Endodermal cell (in vitro differentiated cells): Measurements from ENCODE around the gene MOCS2. TPM values are rescaled to one million over a fixed set of nuclear protein-coding genes. Genes with fewer than 3 reads are reported as not detected.

Experiments
- DNase-seq: peaks from one replicate; pipeline ENCODE4 v3.0.0-alpha.2; 2017
- H3K27ac ChIP-seq: 2 replicates; pipeline ENCODE4 v1.5.1; 2013; ENCODE audit warnings: mild to moderate bottlenecking, low read depth, low read length, moderate library complexity
- H3K27me3 ChIP-seq: 2 replicates; pipeline ENCODE4 v1.6.1; 2013; ENCODE audit warnings: mild to moderate bottlenecking, low read length, moderate library complexity; ENCODE audit not compliant: insufficient read depth, control insufficient read depth, poor library complexity, severe bottlenecking
- H3K36me3 ChIP-seq: 2 replicates; pipeline ENCODE4 v1.7.0; 2013; ENCODE audit warnings: mild to moderate bottlenecking, low read length, moderate library complexity; ENCODE audit not compliant: control insufficient read depth, insufficient read depth
- H3K4me1 ChIP-seq: one replicate; pipeline ENCODE4 v1.7.0; 2013; ENCODE audit warnings: low read length; ENCODE audit not compliant: control insufficient read depth, insufficient read depth
- H3K4me3 ChIP-seq: 2 replicates; pipeline ENCODE4 v1.5.1; 2013; ENCODE audit warnings: mild to moderate bottlenecking, low read length, moderate library complexity
- H3K9ac ChIP-seq: 2 replicates; pipeline ENCODE4 v1.6.1; 2013; ENCODE audit warnings: mild to moderate bottlenecking, low read length, moderate library complexity; ENCODE audit not compliant: poor library complexity, severe bottlenecking; ENCODE audit errors: extremely low read depth
- H3K9me3 ChIP-seq: 2 replicates; pipeline ENCODE4 v1.6.1; 2013; ENCODE audit warnings: mild to moderate bottlenecking, low read length, moderate library complexity; ENCODE audit not compliant: control insufficient read depth
- H3K27ac Mint-ChIP-seq: 2 replicates; pipeline ENCODE4 v1.8.0; 2020; ENCODE audit warnings: mixed read lengths
- H3K27me3 Mint-ChIP-seq: 2 replicates; pipeline ENCODE4 v1.8.0; 2021; ENCODE audit warnings: mild to moderate bottlenecking, mixed read lengths; ENCODE audit not compliant: insufficient read depth
- H3K36me3 Mint-ChIP-seq: 2 replicates; pipeline ENCODE4 v1.8.0; 2020; ENCODE audit warnings: low read depth, mixed read lengths
- H3K4me1 Mint-ChIP-seq: 2 replicates; pipeline ENCODE4 v1.8.0; 2020; ENCODE audit warnings: mixed read lengths
- H3K4me3 Mint-ChIP-seq: 2 replicates; pipeline ENCODE4 v1.8.0; 2020; ENCODE audit warnings: mild to moderate bottlenecking, moderate library complexity, mixed read lengths
- H3K9me3 Mint-ChIP-seq: 2 replicates; pipeline ENCODE4 v1.8.0; 2020; ENCODE audit warnings: mild to moderate bottlenecking, mixed read lengths
- CTCF ChIP-seq: fragments of 200-600 bp; sonication (generic); conservative IDR thresholded peaks from 2 replicates; pipeline ENCODE4 v1.5.0; 2021; ENCODE audit warnings: antibody characterized with exemption, mild to moderate bottlenecking
- WGBS, 2 experiments: methylation state at CpG; one replicate each; pipeline versions ENCODE4 v1.1.5 to v1.1.7; 2013; ENCODE audit warnings: missing lambda C conversion rate in 2 of 2, mixed read lengths in 1 of 2; ENCODE audit not compliant: insufficient coverage in 1 of 2, insufficient read length in 1 of 2; 5-methylcytosine and 5-hydroxymethylcytosine counted together
- total RNA-seq, 2 donors: library from RNA; stranded (reverse); fragmentation: NEBNext Ultra II Directional in 1 of 2; extraction: Animal tissue kit (Norgen Biotek cat#: 25700) in 1 of 2; gene quantifications; 2 replicates in 1 of 2; 3 replicates in 1 of 2; pipeline ENCODE4 v1.2.1, GENCODE V29; 2021

Gene MOCS2
- total RNA-seq, 2 donors from 2014 or later: 18.8 to 28.5 TPM

GRCh38 chr5:53073348-53073747, 36.2 kb downstream of the MOCS2 start:
- no peaks in the 10 kb centered on the region for H3K27me3 ChIP-seq
- H3K4me3 Mint-ChIP-seq: no peak overlapping the region
- no peaks in the 10 kb centered on the region for H3K27me3 Mint-ChIP-seq
- no peak overlapping the region for H3K9ac ChIP-seq
- no peak for DNase-seq
- no peaks in the 10 kb centered on the region for H3K4me1 ChIP-seq
- H3K36me3 Mint-ChIP-seq: no peaks in the 10 kb centered on the region
- H3K9me3 ChIP-seq: no peaks in the 10 kb centered on the region
- no peak overlapping the region for H3K27ac ChIP-seq
- no peak for TF ChIP-seq CTCF
- H3K9me3 Mint-ChIP-seq: no peaks in the 10 kb centered on the region
- H3K36me3 ChIP-seq: no peaks in the 10 kb centered on the region
- 88 to 100% methylated on average over 2 of the region's 2 CpGs for WGBS, 2 experiments
- no peak overlapping the region for H3K27ac Mint-ChIP-seq
- no peak overlapping the region for H3K4me3 ChIP-seq
- no peaks in the 10 kb centered on the region for H3K4me1 Mint-ChIP-seq

GRCh38 chr5:53071738-53072137, 37.8 kb downstream of the MOCS2 start:
- no peak overlapping the region for H3K9ac ChIP-seq
- H3K27me3 Mint-ChIP-seq: no peaks in the 10 kb centered on the region
- 89 to 100% methylated on average over 1 to 2 of the region's 2 CpGs for WGBS, 2 experiments
- H3K9me3 Mint-ChIP-seq: no peaks in the 10 kb centered on the region
- H3K4me1 Mint-ChIP-seq: no peaks in the 10 kb centered on the region
- TF ChIP-seq CTCF: no peak
- H3K27ac Mint-ChIP-seq: no peak overlapping the region
- H3K27ac ChIP-seq: no peak overlapping the region
- H3K9me3 ChIP-seq: no peaks in the 10 kb centered on the region
- H3K4me3 Mint-ChIP-seq: no peak overlapping the region
- H3K4me3 ChIP-seq: no peak overlapping the region
- H3K27me3 ChIP-seq: no peaks in the 10 kb centered on the region
- H3K36me3 Mint-ChIP-seq: no peaks in the 10 kb centered on the region
- no peaks in the 10 kb centered on the region for H3K4me1 ChIP-seq
- DNase-seq: no peak
- H3K36me3 ChIP-seq: no peaks in the 10 kb centered on the region

GRCh38 chr5:53071298-53071697, 38.3 kb downstream of the MOCS2 start:
- no peaks in the 10 kb centered on the region for H3K27me3 ChIP-seq
- no peaks in the 10 kb centered on the region for H3K4me1 ChIP-seq
- Mint-ChIP-seq H3K9me3 (no peaks in the 10 kb centered on the region), H3K4me3 (no peak overlapping the region), H3K27me3 (no peaks in the 10 kb centered on the region), H3K36me3 (no peaks in the 10 kb centered on the region), H3K27ac (no peak overlapping the region), H3K4me1 (no peaks in the 10 kb centered on the region)
- no peak overlapping the region for H3K9ac ChIP-seq
- H3K36me3 ChIP-seq: no peaks in the 10 kb centered on the region
- no peaks in the 10 kb centered on the region for H3K9me3 ChIP-seq
- no peak overlapping the region for H3K27ac ChIP-seq
- DNase-seq: no peak
- 96 to 100% methylated on average over 1 to 2 of the region's 2 CpGs for WGBS, 2 experiments
- H3K4me3 ChIP-seq: no peak overlapping the region
- no peak for TF ChIP-seq CTCF
